ENCODE measurements around the gene ELL2. TPM values are rescaled to one million over a fixed set of nuclear protein-coding genes. Genes with fewer than 3 reads are reported as not detected.
A peak's percentile ranks its signal among the peaks of the same experiment; 100 is the strongest.

ELL2 gene
- total and polyA plus RNA-seq, 9 of the 15 experiments (the other 6 are each of a cell fraction or from before 2014, with no cell fraction given), result 4.3 to 18.3 (median 14.5) TPM

DNA sequence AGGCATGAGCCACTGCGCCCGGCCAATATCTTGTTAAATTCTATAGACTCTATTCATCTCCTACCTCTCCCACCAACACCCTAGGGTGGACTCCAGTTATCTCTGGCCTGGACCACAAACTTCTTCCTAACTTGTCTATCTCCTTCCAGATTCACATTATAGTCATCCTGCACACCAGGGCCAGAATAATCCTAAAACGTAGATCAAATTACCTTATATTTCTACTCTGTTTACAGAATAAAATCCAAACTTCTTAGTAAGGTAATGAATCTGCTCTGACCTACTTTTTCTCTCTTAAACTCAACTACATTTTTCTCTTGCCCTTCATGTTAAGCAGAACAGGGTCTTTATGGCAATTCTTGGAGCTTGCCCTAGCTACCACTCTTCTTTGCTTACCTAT lies 6.9 kb downstream of the ELL2 start:
- ChIA-PET POLR2A (interaction anchor here (2.0 kb wide), 1 partner anchor 18 kb away, joined by 5 read pairs; no protein-coding TSS in a partner anchor), CTCF (ENCODE audit: low intra/inter-chr PET ratio) (no interaction called here)
- no peak overlapping the region for H3K4me2 ChIP-seq (ENCODE audit: insufficient read depth, low read length)
- no peaks in the 10 kb centered on the region for H3K27me3 ChIP-seq (ENCODE audit: control insufficient read depth in 2 of 2, insufficient read depth in 2 of 2, low read length in 2 of 2)
- H2AFZ ChIP-seq (ENCODE audit: low read depth, low read length), result no peak overlapping the region
- no peaks in the 10 kb centered on the region; the same call in 2 of the 3 replicates for H3K36me3 ChIP-seq (ENCODE audit: control insufficient read depth, insufficient read depth, low read length)
- BruUV-seq (replicated peaks), result no TSS peak
- DNase-seq (ENCODE audit: extremely low read depth in 1 of 4, low spot score in 3 of 4) (no peak), FAIRE-seq (no peak), ATAC-seq (peak; percentile 7; the same call in 2 of the 3 replicates)
- H3K79me2 ChIP-seq (ENCODE audit: control insufficient read depth, insufficient read depth, low read length), result peaks cover 82% of the 10 kb centered on the region
- H4K20me1 ChIP-seq (replicated peaks; ENCODE audit: control insufficient read depth, insufficient read depth, low read length), result peaks cover 8% of the 10 kb centered on the region
- H3K9me3 ChIP-seq (replicated peaks; ENCODE audit: control insufficient read depth, insufficient read depth, low read depth, low read length), result no peaks in the 10 kb centered on the region
- no peaks in the 10 kb centered on the region for H3K9me1 ChIP-seq (ENCODE audit: control insufficient read depth, insufficient read depth, low read length)
- H3K27ac ChIP-seq (ENCODE audit: extremely low read depth, low read depth, low read length), result no peak overlapping the region
- 84% methylated on average over 3 of the region's 3 CpGs for WGBS (ENCODE audit: insufficient coverage, low coverage, missing lambda C conversion rate)
- H3K4me1 ChIP-seq (replicated peaks in 1 of 2; ENCODE audit: control insufficient read depth in 2 of 2, insufficient read depth in 2 of 2, low read length in 2 of 2), result peaks cover 16 to 39% of the 10 kb centered on the region in 2 experiments; a peak in 4 of 5 replicates
- no peak overlapping the region for H3K9ac ChIP-seq (ENCODE audit: insufficient read depth in 1 of 2, low read depth in 2 of 2, low read length in 2 of 2)
- intact Hi-C loops (cut with micrococcal nuclease), result no loop called here
- TF ChIP-seq, protein P1, sequence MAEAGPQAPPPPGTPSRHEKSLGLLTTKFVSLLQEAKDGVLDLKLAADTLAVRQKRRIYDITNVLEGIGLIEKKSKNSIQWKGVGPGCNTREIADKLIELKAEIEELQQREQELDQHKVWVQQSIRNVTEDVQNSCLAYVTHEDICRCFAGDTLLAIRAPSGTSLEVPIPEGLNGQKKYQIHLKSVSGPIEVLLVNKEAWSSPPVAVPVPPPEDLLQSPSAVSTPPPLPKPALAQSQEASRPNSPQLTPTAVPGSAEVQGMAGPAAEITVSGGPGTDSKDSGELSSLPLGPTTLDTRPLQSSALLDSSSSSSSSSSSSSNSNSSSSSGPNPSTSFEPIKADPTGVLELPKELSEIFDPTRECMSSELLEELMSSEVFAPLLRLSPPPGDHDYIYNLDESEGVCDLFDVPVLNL (CRISPR knock-in tag; IDR thresholded peaks at IDR 0.05; ENCODE audit: low read depth), result no peak
- TF ChIP-seq LCOR (CRISPR knock-in tag; IDR thresholded peaks at IDR 0.05) (no peak), NUFIP1 (IDR thresholded peaks at IDR 0.05; ENCODE audit: partially characterized antibody) (no peak)
- TF ChIP-seq, protein P2, sequence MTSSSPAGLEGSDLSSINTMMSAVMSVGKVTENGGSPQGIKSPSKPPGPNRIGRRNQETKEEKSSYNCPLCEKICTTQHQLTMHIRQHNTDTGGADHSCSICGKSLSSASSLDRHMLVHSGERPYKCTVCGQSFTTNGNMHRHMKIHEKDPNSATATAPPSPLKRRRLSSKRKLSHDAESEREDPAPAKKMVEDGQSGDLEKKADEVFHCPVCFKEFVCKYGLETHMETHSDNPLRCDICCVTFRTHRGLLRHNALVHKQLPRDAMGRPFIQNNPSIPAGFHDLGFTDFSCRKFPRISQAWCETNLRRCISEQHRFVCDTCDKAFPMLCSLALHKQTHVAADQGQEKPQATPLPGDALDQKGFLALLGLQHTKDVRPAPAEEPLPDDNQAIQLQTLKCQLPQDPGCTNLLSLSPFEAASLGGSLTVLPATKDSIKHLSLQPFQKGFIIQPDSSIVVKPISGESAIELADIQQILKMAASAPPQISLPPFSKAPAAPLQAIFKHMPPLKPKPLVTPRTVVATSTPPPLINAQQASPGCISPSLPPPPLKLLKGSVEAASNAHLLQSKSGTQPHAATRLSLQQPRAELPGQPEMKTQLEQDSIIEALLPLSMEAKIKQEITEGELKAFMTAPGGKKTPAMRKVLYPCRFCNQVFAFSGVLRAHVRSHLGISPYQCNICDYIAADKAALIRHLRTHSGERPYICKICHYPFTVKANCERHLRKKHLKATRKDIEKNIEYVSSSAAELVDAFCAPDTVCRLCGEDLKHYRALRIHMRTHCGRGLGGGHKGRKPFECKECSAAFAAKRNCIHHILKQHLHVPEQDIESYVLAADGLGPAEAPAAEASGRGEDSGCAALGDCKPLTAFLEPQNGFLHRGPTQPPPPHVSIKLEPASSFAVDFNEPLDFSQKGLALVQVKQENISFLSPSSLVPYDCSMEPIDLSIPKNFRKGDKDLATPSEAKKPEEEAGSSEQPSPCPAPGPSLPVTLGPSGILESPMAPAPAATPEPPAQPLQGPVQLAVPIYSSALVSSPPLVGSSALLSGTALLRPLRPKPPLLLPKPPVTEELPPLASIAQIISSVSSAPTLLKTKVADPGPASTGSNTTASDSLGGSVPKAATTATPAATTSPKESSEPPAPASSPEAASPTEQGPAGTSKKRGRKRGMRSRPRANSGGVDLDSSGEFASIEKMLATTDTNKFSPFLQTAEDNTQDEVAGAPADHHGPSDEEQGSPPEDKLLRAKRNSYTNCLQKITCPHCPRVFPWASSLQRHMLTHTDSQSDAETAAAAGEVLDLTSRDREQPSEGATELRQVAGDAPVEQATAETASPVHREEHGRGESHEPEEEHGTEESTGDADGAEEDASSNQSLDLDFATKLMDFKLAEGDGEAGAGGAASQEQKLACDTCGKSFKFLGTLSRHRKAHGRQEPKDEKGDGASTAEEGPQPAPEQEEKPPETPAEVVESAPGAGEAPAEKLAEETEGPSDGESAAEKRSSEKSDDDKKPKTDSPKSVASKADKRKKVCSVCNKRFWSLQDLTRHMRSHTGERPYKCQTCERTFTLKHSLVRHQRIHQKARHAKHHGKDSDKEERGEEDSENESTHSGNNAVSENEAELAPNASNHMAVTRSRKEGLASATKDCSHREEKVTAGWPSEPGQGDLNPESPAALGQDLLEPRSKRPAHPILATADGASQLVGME (CRISPR knock-in tag; IDR thresholded peaks at IDR 0.05), result no peak
- no peak overlapping the region for H3K4me3 ChIP-seq
- in situ Hi-C loops (cut with MboI), result no loop called here

All from K562 (cell line).